Renal cortical epithelial cell (primary cell): ENCODE results near the gene MET. TPM values are rescaled to one million over a fixed set of nuclear protein-coding genes. Genes with fewer than 3 reads are reported as not detected.
A peak's percentile ranks its signal among the peaks of the same experiment; 100 is the strongest.

ENCODE experiments used
- DNase-seq: peaks from one replicate; pipeline ENCODE4 v3.0.0-alpha.2; 2011; ENCODE audit warnings: low read depth
- total RNA-seq: library from RNA; depleted of rRNA; stranded (reverse); fragments of >200 nt; gene quantifications from 2 replicates; pipeline ENCODE4 v1.2.3, GENCODE V29; 2014

Gene MET
- total RNA-seq, 1 donor from 2014 or later, result 255 TPM

DNA sequence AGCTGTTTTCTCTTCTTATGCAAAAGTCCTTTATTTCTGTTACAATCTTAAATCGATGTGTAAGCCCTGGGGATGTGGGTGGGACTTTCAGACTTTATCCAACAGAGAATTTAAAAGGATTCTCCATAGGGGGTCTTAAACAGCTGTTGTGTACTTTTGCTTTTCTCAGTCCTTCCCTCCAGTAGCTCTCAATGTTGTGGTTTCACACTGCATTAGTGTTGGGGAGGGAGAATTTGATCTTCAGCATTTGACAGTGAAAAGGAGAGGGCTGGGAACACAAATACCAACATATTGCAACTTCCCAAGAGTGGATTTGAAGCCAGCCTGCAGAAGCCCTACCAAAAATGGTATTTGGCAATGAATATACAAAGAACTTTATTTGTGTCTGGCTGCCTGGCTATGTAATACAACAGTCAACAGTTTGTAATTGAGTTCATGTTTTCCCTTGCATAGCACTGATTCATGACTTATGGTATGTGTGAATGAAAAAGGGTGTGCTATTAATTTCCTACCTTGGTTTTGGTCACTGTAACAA lies 110.2 kb downstream of the MET start:
- peak; percentile 86 for DNase-seq

DNA sequence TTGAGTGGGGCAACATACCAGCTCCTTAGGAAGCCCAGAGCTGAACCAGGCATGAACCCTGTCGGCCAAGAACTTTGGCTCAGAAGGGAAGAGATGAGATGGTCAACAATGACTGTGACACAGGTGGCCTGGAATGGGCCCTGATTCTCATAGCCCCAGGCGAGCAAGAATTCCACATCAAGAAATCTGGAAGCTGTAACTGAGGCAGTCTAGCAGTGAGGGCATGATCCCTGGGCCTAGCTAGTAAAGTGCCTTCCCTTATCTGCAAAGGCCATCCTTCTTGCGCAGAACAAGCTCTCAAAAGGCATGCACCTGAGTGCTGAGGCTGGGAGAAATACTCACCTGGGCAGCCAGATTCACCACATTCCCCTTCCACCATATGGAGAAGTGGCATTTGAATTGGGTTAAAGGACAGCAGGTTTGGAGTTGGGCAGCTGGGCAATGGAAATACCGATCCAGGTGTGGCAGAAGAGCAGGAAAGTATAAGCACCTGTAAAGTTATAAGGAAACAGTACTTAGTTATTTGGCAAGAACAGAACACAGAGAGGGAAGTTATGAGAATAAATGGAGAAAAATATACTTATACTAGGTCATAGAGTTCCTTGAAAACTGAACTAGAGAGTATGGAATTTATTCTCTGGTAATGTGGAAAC lies 111.8 kb downstream of the MET start:
- DNase-seq, result no peak

DNA sequence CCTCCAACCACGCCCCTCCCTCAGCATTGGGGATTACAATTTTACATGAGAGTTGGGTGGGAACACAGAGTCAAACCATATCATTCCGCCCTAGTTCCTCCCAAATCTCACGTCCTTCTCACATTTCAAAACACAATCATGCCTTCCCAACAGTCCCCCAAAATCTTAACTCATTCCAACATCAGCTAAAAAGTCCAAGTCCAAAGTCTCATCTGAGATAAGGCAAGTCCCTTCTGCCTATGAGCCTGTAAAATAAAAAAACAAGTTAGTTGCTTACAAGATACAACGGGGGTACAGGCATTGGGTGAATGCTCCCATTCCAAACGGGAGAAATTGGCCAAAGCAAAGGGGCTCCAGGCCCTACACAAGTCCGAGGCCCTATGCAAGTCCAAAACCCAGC lies 112.7 kb downstream of the MET start:
- no peak for DNase-seq

DNA sequence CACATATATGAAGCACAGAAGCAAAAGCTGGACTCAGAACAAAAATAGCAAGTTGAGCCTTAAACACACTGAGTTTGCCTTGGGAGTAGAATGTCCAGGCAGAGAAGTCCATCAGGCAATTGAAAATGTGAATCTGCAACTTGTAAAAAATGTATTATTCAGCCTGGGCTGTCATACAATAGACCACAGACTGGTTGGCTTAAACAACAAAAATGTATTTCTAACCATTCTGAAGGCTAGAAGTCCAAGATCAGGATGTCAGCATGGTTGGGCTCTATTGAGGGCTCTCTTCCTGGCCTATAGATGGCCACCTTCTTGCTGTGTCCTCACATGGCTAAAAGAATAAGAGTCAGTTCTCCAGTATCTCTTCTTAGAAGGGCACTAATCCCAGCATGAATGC lies 113.8 kb downstream of the MET start:
- DNase-seq, result no peak

DNA sequence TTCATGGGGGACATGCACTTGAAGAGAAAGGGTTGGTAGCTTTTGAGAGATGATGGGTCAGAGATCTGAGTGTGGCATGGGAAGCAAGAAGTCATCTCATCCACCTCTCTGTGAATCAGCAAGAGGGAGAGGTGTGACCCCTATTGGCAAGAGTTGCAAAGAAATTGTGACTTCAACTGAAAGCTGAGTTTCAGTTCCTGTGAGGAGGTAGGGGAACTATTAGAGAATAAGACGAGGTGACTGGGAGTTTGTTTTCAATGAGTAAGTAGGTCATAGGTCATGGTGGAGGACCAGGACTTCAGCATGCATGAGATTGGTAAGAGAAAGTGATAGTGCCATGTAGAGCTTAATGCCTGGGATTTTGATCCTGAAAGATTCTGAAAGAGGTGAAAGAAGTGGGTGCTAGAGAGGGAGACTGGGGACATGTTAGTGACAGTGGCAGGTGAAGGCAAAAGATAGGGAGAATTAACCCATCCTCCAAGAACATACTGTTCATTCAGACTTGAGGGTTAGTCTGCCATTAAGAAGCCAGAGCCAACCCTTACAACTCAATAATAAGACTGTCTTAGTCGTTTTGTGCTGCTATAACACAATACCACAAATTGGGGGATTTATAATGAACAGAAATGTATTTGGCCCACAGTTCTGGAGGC lies 114.9 kb downstream of the MET start:
- peak; percentile 79 for DNase-seq

DNA sequence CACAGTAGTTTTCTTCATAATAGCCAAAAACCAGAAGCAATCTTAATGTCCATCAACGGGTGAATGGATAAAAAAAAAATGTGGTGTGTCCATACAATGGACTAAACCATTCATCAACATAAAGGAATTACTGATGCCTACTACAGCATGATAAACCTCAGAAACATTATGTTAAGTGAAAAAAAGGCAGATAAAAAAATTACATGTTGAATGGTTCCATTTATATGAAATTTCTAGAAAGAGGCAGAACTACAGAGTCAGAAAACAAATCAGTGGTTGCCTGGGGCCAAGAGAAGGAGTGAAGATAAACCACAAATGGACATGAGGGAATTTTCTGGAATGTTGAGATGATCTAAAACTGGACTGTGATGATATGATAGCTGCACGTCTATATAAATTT lies 115.9 kb downstream of the MET start:
- DNase-seq, result no peak

DNA sequence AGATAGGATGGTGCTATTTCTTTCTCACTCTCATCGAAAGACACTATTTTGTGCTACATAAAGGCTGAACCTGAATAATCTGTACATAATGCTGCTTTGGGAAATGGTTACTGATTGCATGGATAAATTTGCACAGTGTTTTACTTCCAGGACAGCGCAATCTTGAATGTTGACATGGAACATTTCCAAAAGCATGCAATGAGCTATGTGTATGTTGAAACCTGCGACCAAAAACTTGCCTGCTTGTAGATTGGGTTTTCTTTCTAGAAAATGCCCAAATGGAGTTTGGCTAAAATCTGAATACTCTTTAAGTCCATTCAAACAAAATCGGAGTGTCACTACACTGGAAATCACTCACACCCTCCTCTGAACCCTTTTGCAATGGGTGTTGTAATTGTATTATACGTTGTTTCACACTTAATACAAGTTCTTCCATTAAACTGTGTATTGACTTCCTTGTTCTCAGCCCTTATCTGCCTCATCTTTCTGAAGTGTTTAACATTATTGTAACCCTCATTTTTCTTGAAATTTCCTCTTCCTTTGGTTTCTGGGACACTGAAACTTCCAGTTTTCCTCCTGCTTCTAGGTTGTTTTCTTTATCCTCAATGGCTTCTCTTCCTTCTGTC lies 116.7 kb downstream of the MET start:
- DNase-seq, result no peak

DNA sequence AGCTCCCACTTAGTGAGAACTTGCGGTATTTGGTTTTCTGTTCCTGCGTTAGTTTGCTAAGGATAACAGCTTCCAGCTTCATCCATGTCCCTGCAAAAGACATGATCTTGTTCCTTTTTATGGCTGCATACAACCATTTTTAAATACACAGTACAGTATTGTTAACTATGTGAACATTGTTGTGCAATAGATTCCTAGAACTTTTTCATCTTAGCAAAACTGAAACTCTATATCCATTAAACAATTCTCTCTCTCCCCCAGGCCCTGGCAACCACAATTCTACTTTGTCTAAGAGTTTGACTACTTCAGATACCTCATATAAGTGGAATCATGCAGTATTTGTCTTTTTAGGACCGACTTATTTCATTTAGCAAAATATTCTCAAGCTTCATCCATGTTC lies 118.0 kb downstream of the MET start:
- no peak for DNase-seq

DNA sequence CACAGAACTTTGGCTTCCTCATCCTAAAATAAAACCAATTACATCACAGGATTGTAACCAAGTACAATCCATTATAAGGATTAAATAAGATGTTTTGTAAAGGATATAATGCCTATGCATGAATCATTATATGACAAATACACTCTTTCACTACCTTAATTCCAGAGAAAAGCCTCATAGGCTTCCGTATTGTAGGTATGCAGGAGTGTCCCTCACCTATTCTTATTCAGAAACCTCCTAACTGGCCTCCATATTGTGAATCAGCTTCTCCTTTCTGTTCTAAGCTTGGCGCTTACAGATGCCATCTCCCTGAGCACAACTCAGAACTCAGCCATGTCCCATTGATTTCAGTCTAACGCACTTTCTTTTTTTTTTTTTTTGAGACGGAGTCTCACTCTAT lies 120.8 kb downstream of the MET start:
- no peak for DNase-seq

DNA sequence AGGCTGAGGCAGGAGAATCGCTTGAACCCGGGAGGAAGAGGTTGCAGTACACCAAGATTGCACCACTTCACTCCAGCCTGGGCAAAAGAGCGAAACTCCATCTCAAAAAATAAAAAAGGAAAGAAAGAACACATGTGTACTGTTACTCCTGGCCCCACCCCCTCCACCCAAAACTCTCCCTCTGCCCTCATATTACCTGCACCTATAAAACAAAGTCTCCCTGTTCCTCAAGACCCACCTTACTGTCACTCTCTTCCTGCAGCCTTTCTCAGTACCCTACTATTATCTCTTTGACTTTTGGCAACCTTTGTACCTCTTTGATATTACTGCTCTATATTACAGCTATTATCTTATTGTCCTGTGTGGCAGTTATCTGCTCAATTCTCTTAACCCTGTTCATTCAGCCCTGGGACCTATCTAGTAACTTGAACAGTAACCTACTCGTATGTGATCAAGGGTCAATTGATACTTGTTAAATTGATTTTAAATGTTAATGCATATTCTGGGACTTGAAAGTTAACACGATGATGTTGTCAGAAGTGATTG lies 121.9 kb downstream of the MET start:
- DNase-seq, result no peak

DNA sequence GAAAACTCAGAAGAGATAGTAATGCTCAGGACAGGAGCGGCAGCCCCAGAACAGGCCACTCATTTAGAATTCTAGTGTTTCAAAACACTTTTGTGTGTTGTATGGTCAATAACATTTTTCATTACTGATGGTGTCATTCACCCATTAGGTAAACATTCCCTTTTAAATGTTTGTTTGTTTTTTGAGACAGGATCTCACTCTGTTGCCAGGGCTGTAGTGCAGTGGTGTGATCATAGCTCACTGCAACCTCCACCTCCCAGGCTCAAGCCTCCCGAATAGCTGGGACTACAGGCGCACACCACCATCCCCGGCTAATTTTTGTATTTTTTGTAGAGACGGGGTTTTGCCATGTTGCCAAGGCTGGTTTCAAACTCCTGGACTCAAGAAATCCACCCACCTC lies 124.5 kb downstream of the MET start:
- DNase-seq, result no peak

DNA sequence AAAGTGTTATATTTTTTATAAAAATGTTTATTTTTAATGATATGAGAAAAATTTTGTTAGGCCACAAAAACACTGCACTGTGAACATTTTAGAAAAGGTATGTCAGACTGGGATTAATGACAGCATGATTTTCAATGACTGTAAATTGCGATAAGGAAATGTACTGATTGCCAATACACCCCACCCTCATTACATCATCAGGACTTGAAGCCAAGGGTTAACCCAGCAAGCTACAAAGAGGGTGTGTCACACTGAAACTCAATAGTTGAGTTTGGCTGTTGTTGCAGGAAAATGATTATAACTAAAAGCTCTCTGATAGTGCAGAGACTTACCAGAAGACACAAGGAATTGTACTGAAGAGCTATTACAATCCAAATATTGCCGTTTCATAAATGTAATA lies 125.6 kb downstream of the MET start:
- peak; percentile 38 for DNase-seq

DNA sequence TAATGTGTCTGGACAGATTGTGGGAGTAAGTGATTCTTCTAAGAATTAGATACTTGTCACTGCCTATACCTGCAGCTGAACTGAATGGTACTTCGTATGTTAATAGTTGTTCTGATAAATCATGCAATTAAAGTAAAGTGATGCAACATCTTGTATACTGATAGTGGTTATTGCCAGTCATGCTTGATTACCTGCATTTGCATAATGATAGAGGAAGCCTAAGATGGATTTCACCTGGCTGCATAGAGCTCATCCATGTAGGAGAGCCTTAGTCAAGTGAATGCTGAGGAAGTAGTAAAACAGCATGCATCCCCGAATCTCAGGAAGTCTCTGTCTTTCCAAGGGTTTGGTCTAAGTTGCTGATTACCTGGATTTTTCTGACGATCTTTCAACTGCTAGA lies 126.2 kb downstream of the MET start:
- DNase-seq, result no peak

DNA sequence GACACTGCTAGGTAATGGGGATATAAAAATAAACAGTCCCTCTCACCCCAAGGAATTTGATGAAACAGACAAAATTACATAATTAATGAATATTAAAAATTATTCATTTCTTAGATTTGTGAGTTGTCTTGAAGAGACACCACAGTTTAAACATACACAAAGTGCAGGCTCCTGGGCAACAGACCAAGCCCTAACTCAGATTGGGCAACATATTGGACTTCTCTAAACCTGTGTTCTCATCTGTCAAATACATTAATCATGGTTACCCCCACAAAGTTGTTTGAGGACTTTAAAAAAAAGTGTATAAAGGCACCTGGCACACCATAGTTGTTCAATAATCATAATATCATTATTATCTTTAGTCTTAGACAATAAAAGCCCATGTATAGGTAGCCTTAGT lies 127.9 kb downstream of the MET start:
- peak; percentile 36 for DNase-seq

DNA sequence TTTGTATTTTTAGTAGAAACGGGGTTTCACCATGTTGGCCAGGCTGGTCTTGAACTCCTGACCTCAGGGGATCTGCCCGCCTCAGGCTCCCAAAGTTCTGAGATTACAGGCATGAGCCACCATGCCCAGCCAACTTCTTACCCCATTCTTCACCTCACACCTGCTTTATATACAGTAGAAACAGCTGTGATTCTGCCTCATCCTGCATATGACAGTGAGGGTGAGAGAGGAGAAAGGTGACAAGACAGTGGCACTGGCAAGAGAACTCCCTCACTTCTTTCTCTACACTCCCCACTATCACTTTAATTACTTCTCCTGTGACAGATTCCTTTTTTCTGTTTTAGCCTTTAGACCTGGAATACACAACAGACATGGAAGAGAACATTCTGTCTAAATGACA lies 128.6 kb downstream of the MET start:
- DNase-seq, result no peak

DNA sequence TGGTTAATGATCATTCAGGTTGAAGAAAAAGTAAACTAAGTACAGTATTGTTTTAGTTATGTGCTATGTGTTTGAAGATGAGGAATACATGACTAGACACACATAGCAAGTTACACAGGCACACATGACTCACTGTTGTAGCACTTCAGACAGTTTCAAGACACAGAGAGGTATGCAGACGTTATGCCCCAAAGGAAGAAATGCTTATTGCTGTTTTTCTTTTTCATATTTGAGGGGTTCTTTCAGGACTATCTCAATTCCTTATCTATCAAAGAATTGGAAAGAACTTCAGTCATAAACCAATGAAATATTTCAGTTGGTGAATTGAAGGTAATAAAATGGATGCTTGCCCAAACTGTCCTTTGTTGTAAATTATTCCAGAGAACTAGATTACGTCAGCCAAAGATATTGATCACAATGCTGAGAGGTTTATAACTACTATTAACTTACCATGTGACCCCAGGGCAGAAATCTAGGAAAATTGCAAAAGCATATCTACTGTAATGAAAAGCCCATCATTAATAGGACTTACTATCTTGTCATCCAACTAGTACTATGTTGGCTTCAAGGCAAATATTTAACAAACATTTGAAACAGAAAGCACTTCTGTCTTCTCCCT lies 129.2 kb downstream of the MET start:
- DNase-seq, result peak; percentile 90

DNA sequence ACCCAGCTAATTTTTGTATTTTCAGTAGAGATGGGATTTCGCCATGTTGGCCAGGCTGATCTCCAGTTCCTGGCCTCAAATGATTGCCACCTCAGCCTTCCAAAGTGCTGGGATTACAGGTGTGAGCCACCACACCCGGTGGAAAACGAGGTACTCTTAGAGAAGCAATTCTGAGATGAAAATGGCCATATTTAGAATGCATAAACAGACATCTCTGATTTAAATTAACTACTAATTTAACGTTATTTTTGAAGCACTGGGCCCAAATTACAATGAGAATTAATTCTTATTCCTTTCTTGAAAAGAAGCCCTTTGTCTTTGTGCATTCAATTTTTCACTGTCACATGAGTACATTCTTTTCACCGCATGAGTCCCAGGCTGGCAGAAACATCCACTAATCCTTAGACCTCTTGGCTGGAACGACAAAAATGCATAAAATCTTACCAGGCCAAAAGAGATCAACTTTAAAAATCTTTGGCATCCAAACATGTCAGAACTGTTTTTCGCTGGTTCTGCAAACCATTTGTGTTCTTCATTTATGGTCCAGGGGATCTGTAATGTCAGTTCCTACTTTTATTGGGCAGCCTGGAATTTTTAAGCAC lies 130.2 kb downstream of the MET start:
- peak; percentile 68 for DNase-seq

DNA sequence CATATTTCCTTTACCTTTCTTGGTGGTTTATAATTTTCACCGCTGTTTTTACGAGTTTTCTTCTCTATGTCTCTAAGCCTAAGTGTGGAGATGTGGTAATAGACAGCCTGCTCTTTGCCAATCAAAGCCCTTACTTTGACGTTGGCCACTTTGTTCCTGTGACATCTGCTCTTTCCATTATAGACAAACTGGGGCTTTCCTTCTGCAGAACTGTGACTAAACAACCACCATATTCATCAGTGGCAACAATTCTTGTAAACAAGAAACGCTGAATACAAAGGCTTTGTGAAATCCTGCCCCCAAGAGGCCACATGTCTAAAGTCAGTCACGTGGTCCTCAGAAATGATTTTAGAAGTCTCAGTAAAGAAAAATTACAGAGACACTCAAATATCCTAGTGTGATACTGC lies 130.8 kb downstream of the MET start:
- peak; percentile 89 for DNase-seq

DNA sequence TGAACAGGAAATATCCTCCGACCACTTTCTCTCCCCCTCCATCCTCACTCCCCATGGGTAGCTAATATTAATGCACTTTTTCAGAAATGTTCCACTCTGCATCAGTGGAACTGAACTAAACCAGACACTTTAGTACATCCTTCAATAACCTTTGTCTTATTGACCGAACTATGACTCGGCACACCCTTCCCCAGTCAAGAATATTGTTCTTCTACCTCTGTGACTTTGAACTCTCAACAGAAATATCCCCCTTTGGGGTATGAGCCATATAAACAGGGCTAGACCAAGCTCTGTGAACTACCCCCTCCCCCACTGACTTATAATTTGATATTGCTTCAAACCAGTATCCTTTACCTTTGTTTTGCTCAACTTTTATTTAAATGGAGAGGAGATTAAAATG lies 132.5 kb downstream of the MET start:
- no peak for DNase-seq

DNA sequence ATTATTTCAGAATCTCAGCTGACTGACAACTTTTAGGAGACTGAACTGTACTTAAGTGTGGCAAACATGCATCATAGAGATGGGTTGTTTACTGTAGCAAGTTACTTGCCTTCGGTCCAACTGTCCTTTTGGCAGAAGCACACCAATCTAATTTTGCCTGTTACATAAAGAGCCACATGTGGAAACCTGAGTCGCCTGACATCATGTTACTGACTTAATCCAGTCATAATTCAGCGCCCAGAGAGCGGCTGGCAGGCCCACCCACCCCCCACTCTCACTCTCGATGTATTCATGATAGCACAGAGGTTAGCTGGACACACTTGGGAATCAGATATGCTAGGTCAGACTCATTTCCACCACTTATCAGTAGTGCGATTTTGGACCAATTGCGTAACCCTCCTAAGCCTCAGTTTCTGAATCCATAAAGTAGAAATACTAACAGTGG lies 133.1 kb downstream of the MET start:
- DNase-seq, result peak; percentile 26

DNA sequence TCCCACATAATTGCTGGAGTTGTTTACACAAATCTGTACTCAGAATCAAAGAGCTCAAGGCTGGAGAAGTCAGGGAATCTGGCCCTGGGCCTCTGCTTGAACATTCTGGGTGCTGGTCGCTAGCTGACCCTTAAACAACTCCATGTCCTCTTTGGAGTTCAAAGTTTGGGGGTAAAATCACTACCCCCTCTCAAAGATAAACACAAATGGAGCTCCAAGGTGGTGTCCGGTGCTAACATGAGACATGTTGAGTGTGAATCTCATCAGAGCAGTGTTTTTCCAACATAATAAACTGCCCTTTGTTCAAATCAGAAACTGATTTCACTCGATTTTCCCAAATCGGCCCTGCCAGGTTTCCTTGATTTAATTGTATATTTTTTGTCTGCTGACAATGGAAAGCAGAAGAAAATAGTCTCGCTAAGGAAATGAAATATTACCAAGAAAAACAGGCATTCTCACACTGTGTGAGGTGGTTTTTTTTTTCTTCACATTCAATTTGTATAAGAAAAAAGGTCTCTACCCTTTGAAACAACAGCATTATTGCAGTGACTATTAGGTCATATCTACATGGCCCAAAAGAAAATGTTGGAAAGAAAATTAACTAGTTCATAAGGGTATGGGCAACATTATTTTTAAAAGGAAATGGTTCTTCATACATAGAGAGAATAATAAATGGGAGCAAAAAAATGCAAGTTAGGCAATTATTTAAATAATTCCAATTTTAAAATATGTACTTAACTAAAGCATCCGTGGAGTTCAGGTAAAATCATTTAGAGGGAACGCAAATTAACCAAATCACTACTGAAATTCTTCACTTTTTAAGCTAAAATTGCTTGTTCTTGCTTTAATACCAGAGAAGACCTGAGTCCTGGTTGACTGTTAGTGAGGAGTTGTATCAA lies 134.3 kb downstream of the MET start:
- DNase-seq, result no peak
